HepG2 (cell line): ENCODE measurements around the gene RPL32.

Experiments used
- PHF8 ChIP-seq: sonication (generic); formaldehyde crosslinking; IDR thresholded peaks from 2 replicates; pipeline ENCODE4 v1.5.0; 2020; ENCODE audit warnings: missing genetic modification reagents
- SALL2 ChIP-seq: sonication (generic); formaldehyde crosslinking; IDR thresholded peaks from 2 replicates; pipeline ENCODE4 v1.8.1; 2023; ENCODE audit warnings: mild to moderate bottlenecking, missing genetic modification reagents, inconsistent platforms
- SIX4 ChIP-seq: sonication (generic); formaldehyde crosslinking; IDR thresholded peaks from 2 replicates; pipeline ENCODE4 v1.4.0; 2020; ENCODE audit warnings: missing genetic modification reagents
- SUZ12 ChIP-seq: fragments of 150-350 bp; IDR thresholded peaks from 2 replicates; pipeline ENCODE4 v1.6.1; 2014; ENCODE audit warnings: low read depth, low read length
- YY1 ChIP-seq: IDR thresholded peaks from 2 replicates; pipeline ENCODE4 v1.6.1; 2011; ENCODE audit warnings: low read length, low read depth, moderate library complexity, mild to moderate bottlenecking; ENCODE audit not compliant: insufficient read depth, insufficient replicate concordance
- ZNF552 ChIP-seq: sonication (generic); formaldehyde crosslinking; IDR thresholded peaks from 2 replicates; pipeline ENCODE4 v1.9.0; 2022; ENCODE audit warnings: missing genetic modification reagents, mild to moderate bottlenecking, borderline replicate concordance
- ZNF749 ChIP-seq: sonication (generic); formaldehyde crosslinking; IDR thresholded peaks from 2 replicates; pipeline ENCODE4 v1.8.0; 2022; ENCODE audit warnings: mild to moderate bottlenecking, missing genetic modification reagents, moderate library complexity, borderline replicate concordance
- ZSCAN31 ChIP-seq: sonication (generic); formaldehyde crosslinking; IDR thresholded peaks from 2 replicates; pipeline ENCODE4 v1.5.0; 2020; ENCODE audit warnings: low read depth, mild to moderate bottlenecking, missing genetic modification reagents
- TF ChIP-seq, protein P1 (sequence below): sonication (generic); formaldehyde crosslinking; IDR thresholded peaks from 2 replicates; pipeline ENCODE4 v1.4.0; 2020; ENCODE audit warnings: missing genetic modification reagents
- TF ChIP-seq, protein P2 (sequence below), 2 experiments: IDR thresholded peaks; 2 replicates each; pipeline ENCODE4 v1.6.1; 2011 to 2012; ENCODE audit warnings: low read length in 2 of 2, borderline replicate concordance in 1 of 2, low read depth in 1 of 2, mild to moderate bottlenecking in 1 of 2, moderate library complexity in 1 of 2
- TF ChIP-seq, protein P3 (sequence below): sonication (generic); formaldehyde crosslinking; IDR thresholded peaks from 2 replicates; pipeline ENCODE4 v1.5.0; 2020; ENCODE audit warnings: mild to moderate bottlenecking, missing genetic modification reagents, moderate library complexity
- TF ChIP-seq, protein P4 (sequence below): sonication (generic); formaldehyde crosslinking; IDR thresholded peaks from 2 replicates; pipeline ENCODE4 v1.5.0; 2020; ENCODE audit warnings: mild to moderate bottlenecking, missing genetic modification reagents

DNA sequence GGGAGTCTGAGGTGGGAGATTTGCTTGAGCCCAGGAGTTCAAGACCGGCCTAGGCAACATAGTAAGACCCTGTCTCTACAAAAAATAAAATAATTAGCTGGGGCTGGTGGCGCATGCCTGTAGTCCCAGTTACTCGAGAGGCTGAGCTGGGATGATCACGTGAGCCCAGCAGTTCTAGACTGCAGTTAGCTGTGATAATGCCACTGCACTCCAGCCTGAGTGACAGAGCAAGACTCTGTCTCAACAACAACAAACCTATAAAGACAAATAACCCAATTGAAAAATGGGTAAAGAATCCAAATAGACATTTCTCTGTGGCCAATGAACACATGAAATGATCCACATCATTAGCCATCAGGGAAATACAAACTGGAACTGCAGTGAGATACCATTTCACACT is 1.1 kb upstream of the RPL32 start:
- no peak for TF ChIP-seq SALL2 (CRISPR knock-in tag)
- TF ChIP-seq ZSCAN31 (CRISPR knock-in tag) = no peak
- TF ChIP-seq SIX4 (CRISPR knock-in tag) = no peak
- no peak for TF ChIP-seq PHF8
- TF ChIP-seq, protein P1, sequence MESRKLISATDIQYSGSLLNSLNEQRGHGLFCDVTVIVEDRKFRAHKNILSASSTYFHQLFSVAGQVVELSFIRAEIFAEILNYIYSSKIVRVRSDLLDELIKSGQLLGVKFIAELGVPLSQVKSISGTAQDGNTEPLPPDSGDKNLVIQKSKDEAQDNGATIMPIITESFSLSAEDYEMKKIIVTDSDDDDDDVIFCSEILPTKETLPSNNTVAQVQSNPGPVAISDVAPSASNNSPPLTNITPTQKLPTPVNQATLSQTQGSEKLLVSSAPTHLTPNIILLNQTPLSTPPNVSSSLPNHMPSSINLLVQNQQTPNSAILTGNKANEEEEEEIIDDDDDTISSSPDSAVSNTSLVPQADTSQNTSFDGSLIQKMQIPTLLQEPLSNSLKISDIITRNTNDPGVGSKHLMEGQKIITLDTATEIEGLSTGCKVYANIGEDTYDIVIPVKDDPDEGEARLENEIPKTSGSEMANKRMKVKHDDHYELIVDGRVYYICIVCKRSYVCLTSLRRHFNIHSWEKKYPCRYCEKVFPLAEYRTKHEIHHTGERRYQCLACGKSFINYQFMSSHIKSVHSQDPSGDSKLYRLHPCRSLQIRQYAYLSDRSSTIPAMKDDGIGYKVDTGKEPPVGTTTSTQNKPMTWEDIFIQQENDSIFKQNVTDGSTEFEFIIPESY (CRISPR knock-in tag) = no peak
- TF ChIP-seq, protein P2, sequence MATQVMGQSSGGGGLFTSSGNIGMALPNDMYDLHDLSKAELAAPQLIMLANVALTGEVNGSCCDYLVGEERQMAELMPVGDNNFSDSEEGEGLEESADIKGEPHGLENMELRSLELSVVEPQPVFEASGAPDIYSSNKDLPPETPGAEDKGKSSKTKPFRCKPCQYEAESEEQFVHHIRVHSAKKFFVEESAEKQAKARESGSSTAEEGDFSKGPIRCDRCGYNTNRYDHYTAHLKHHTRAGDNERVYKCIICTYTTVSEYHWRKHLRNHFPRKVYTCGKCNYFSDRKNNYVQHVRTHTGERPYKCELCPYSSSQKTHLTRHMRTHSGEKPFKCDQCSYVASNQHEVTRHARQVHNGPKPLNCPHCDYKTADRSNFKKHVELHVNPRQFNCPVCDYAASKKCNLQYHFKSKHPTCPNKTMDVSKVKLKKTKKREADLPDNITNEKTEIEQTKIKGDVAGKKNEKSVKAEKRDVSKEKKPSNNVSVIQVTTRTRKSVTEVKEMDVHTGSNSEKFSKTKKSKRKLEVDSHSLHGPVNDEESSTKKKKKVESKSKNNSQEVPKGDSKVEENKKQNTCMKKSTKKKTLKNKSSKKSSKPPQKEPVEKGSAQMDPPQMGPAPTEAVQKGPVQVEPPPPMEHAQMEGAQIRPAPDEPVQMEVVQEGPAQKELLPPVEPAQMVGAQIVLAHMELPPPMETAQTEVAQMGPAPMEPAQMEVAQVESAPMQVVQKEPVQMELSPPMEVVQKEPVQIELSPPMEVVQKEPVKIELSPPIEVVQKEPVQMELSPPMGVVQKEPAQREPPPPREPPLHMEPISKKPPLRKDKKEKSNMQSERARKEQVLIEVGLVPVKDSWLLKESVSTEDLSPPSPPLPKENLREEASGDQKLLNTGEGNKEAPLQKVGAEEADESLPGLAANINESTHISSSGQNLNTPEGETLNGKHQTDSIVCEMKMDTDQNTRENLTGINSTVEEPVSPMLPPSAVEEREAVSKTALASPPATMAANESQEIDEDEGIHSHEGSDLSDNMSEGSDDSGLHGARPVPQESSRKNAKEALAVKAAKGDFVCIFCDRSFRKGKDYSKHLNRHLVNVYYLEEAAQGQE (IDR thresholded peaks at IDR 0.05; ENCODE audit: borderline replicate concordance in 1 of 2, low read depth in 1 of 2, low read length in 2 of 2) = no peak
- TF ChIP-seq YY1 = no peak
- no peak for TF ChIP-seq SUZ12
- TF ChIP-seq, protein P3, sequence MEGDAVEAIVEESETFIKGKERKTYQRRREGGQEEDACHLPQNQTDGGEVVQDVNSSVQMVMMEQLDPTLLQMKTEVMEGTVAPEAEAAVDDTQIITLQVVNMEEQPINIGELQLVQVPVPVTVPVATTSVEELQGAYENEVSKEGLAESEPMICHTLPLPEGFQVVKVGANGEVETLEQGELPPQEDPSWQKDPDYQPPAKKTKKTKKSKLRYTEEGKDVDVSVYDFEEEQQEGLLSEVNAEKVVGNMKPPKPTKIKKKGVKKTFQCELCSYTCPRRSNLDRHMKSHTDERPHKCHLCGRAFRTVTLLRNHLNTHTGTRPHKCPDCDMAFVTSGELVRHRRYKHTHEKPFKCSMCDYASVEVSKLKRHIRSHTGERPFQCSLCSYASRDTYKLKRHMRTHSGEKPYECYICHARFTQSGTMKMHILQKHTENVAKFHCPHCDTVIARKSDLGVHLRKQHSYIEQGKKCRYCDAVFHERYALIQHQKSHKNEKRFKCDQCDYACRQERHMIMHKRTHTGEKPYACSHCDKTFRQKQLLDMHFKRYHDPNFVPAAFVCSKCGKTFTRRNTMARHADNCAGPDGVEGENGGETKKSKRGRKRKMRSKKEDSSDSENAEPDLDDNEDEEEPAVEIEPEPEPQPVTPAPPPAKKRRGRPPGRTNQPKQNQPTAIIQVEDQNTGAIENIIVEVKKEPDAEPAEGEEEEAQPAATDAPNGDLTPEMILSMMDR (CRISPR knock-in tag) = no peak
- TF ChIP-seq, protein P4, sequence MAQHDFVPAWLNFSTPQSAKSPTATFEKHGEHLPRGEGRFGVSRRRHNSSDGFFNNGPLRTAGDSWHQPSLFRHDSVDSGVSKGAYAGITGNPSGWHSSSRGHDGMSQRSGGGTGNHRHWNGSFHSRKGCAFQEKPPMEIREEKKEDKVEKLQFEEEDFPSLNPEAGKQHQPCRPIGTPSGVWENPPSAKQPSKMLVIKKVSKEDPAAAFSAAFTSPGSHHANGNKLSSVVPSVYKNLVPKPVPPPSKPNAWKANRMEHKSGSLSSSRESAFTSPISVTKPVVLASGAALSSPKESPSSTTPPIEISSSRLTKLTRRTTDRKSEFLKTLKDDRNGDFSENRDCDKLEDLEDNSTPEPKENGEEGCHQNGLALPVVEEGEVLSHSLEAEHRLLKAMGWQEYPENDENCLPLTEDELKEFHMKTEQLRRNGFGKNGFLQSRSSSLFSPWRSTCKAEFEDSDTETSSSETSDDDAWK = no peak
- TF ChIP-seq ZNF552 (CRISPR knock-in tag) = no peak
- no peak for TF ChIP-seq ZNF749 (CRISPR knock-in tag)
